Activated naive CD4-positive, alpha-beta T cell treated with Interleukin-2 at 50 U/mL for 16 hours (primary cell): ENCODE results near the gene FAF2.
"Not testable (repeated sequence)": the region's sequence is repeated elsewhere in the genome, so short reads cannot be mapped to it uniquely, and the experiment has no call there.

ENCODE experiments used
- DNase-seq: peaks from one replicate; pipeline ENCODE4 v3.0.0-alpha.2; 2020

The FAF2 gene

DNA sequence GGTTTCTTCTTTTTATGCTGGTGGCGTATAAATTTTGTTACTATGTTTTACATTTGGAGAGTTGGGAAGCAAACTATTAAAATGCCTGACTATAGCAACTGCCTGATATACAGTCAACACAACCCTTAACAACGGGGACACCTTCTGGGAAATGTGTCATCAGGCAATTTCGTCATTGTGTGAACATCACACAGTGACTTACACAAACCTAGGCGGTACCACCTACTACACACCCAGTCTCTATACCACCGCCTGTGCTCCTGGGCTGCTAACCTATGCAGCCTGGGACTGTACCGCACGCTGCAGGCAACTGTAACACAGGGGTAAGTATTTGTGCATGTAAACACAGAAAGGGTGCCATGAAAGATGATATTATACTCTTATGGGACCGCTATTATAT is 99.6 kb downstream of the FAF2 start:
- peak; percentile 29 for DNase-seq

DNA sequence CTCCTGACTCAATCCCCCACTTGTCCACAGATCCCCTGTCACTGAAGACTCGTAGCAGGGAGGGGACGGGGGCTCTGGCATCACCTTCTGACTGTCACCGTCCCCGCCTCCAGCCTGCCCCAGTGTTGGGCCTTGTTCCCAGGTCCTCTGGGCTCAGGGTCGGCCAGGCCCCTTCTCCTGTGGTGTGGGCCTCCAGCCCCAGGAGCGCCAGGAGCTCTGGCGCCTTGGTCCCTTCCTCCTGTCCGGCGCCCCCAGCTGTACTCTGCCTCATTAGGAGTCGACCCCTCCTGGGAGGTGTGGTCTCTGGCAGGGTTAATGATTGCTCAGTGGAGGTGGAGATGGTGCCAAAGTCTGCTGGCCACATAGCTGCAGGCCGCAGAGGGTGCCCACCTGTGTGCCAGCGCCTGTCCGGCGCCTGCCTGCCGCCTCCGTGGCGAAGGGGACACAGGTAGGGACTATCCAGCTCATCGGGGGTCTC is 100.8 kb downstream of the FAF2 start, which contains the start of gene CDHR2:
CDHR2 (plus strand) TSS at position 376 of the 478 bp plus-strand sequence. CDS start 16,011 bp downstream, outside the sequence.
- no peak for DNase-seq

DNA sequence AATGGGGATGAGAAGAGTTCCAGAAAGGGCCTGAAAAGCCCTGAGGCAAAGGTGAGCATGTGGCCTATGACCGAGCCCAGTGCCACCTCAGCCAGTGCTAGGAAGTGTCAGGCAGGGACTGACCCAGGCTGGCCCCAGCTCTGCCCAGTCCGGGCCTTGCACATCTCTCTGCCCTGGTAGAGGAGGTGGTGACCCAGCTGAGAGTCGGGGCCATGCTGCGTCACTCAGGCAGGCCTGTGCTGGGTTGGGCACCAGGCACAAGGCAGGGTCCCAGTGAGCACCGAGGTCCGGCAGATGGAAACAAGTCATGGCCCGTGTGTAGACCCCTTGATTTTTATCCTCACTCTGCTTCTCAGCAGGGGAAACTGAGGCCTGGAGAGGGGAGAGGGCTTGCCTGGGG is 101.7 kb downstream of the FAF2 start:
- DNase-seq, result no peak

DNA sequence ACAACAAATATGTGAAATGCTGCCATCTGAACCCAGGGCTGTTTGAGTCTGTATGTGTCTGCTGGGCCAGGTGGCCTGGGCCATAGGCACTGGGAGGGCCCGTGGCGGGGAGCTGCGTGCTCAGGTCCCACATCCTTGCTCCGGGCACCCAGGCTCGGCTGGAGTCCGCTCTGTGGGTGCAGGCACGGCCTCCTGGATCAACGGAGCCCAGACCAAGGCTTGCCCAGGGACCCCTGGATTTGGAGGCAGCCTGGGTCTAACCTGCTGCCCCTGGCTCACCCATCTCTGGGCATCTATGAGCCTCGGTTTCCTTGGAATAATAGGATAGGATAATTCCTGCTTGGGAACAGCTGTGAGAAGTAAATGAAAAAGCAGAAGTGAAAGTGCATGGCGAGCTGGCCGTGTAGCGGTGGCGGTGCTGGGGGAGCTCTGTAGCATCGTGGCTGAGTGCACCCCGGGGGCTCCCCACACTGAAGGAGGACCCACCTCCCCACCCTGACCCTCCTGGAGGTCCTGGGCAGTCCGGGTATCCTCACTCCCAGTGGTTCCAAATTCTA is 102.2 kb downstream of the FAF2 start:
- no peak for DNase-seq

DNA sequence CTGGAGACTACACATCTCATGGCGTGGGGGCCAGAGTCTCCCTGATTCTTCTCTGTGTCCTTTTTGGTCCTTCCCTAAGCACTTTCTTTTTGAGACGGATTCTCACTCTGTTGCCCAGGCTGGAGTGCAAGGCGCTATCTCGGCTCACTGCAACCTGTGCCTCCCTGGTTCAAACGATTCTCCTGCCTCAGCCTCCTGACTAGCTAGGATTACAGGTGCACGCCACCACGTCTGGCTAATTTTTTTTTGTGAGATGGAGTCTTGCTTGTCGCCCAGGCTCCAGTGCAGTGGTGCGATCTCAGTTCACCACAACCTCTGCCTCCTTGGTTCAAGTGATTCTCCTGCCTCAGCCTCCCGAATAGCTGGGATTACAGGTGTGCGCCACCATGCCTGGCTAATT is 102.8 kb downstream of the FAF2 start:
- DNase-seq, result not testable (repeated sequence)

DNA sequence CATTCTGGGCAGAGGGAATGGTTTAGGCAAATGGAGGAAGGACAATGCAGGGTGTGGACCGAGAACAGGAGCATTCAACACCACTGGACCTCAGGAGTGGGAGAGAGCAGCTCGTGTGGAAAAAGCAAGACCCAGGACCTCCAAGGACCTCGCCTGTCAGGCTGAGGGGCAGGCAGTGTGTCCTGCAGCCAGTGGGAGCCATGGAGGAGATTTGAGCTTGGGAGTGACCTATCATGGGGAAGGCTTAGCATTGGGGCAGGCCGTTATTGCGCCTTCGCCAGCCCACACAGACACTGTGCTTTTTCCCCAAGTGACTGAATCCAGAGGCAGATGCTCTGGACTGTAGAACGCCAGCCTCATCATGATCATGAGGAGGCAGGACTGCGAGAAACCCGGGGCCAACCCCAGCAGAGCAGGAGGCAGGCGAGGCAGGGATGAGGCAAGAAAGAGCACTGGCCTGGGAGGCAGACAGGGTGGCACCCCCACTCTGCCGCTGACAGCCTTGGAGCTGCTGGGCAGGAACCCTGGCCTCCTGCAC is 104.2 kb downstream of the FAF2 start:
- DNase-seq, result no peak

DNA sequence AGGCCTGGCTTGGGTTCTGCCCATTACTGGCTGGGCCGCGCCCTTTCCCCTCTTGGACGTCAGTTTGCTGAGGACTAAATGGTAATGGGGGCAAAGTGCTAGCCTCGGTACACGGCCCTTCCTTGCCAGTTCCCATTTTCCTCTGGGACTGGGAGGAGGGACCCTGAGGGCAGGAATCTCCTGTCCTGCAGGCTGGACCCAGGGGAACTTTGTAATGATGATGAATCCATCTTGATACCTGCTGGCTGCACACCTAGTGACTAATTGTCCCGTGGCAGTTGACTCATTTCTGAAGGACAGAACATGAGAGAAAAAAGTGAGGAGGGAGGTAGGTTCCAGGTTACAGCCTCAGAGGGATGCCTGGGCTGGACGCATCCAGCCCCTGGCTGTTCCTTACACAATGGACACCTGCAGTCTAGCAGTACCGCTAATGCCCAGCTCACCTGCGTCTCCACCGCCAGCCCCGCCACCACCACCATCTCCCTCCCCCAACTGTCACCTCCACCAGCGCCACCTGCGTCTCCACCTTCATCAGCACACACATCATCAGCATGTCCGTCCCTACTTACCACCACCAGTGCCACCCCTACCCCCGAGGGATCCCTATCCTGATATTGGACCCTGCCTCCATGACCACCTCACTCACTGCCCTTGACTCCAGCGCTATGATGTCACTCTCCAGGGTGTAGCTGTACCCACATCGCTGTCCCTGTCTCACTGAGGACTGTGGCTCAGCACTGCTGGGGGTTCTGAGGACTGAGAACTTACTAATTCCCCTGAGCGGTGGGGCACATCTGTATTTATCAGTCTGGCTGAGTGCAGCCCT is 105.3 kb downstream of the FAF2 start:
- no peak for DNase-seq

DNA sequence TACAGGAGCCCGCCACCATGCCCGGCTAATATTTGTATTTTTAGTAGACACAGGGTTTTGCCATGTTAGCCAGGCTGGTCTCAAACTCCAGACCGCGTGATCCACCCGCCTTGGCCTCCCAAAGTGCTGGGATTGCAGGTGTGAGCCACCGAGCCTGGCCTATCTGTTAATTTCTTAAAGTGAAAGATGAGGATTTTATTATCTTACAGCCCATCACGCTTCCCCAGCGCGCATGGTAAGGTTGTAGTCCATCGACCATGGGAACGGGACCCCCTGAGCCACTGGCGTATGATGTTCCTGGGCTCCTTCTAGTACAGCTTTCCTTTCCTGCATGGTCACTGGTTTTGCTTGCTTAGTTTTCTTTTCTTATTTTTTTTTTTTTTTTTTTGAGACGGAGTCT is 109.7 kb downstream of the FAF2 start:
- DNase-seq, result no peak
